ENCODE data around the gene ADIG.

Gene ADIG

GRCh38 chr20:38583306-38583705, 2.3 kb downstream of the ADIG start:
- no peak for TF ChIP-seq CTCF (IDR thresholded peaks at IDR 0.05; ENCODE audit: control insufficient read depth, insufficient read depth, low read depth, low read length, missing control alignments)
- no peak for DNase-seq (ENCODE audit: low read depth)
- no peak overlapping the region for H3K4me3 ChIP-seq (ENCODE audit: control insufficient read depth, low read depth, low read length)

GRCh38 chr20:38584099-38584763, 3.2 kb downstream of the ADIG start:
- DNase-seq (ENCODE audit: low read depth), result no peak
- TF ChIP-seq CTCF (IDR thresholded peaks at IDR 0.05; ENCODE audit: control insufficient read depth, insufficient read depth, low read depth, low read length, missing control alignments), result no peak
- H3K4me3 ChIP-seq (ENCODE audit: control insufficient read depth, low read depth, low read length), result no peak overlapping the region

GRCh38 chr20:38585404-38586180, 4.6 kb downstream of the ADIG start:
- TF ChIP-seq CTCF (IDR thresholded peaks at IDR 0.05; ENCODE audit: control insufficient read depth, insufficient read depth, low read depth, low read length, missing control alignments), result no peak
- H3K4me3 ChIP-seq (ENCODE audit: control insufficient read depth, low read depth, low read length), result no peak overlapping the region
- DNase-seq (ENCODE audit: low read depth), result no peak

- no peak for DNase-seq (ENCODE audit: low read depth)
- no peak overlapping the region for H3K4me3 ChIP-seq (ENCODE audit: control insufficient read depth, low read depth, low read length)
- TF ChIP-seq CTCF (IDR thresholded peaks at IDR 0.05; ENCODE audit: control insufficient read depth, insufficient read depth, low read depth, low read length, missing control alignments), result no peak
These were observed 5.2 kb downstream of the ADIG start for GRCh38 chr20:38586181-38586525.

GRCh38 chr20:38588303-38588702, 7.3 kb downstream of the ADIG start:
- DNase-seq (ENCODE audit: low read depth), result no peak
- TF ChIP-seq CTCF (IDR thresholded peaks at IDR 0.05; ENCODE audit: control insufficient read depth, insufficient read depth, low read depth, low read length, missing control alignments), result no peak
- H3K4me3 ChIP-seq (ENCODE audit: control insufficient read depth, low read depth, low read length), result no peak overlapping the region

- no peak for DNase-seq (ENCODE audit: low read depth)
- TF ChIP-seq CTCF (IDR thresholded peaks at IDR 0.05; ENCODE audit: control insufficient read depth, insufficient read depth, low read depth, low read length, missing control alignments), result no peak
- H3K4me3 ChIP-seq (ENCODE audit: control insufficient read depth, low read depth, low read length), result no peak overlapping the region
These were observed 8.4 kb downstream of the ADIG start for GRCh38 chr20:38589351-38589750.

Measured in AG09309 (cell line).